ENCODE data around the gene HSD11B1L.

Gene HSD11B1L

GRCh38 chr19:5666921-5667610 lies 13.8 kb upstream of the HSD11B1L start:
- no peak for DNase-seq (ENCODE audit: low read depth in 2 of 2)

- DNase-seq (ENCODE audit: low read depth in 2 of 2): no peak
Measured at GRCh38 chr19:5667751-5668271, 13.0 kb upstream of the HSD11B1L start.

GRCh38 chr19:5669212-5669611 lies 11.6 kb upstream of the HSD11B1L start:
- no peak for DNase-seq (ENCODE audit: low read depth in 2 of 2)

GRCh38 chr19:5671600-5671999 lies 9.2 kb upstream of the HSD11B1L start:
- DNase-seq (ENCODE audit: low read depth in 2 of 2): no peak

- no peak for DNase-seq (ENCODE audit: low read depth in 2 of 2)
Measured at GRCh38 chr19:5672708-5673459, 7.9 kb upstream of the HSD11B1L start.

- DNase-seq (ENCODE audit: low read depth in 2 of 2): no peak
Measured at GRCh38 chr19:5673752-5674151, 7.1 kb upstream of the HSD11B1L start.

- no peak for DNase-seq (ENCODE audit: low read depth in 2 of 2)
Measured at GRCh38 chr19:5674714-5675113, 6.1 kb upstream of the HSD11B1L start.

GRCh38 chr19:5676105-5676771 lies 4.6 kb upstream of the HSD11B1L start:
- DNase-seq (ENCODE audit: low read depth in 2 of 2): no peak

GRCh38 chr19:5676772-5677105 lies 4.1 kb upstream of the HSD11B1L start:
- DNase-seq (ENCODE audit: low read depth in 2 of 2): no peak

GRCh38 chr19:5677136-5677535 lies 3.7 kb upstream of the HSD11B1L start:
- no peak for DNase-seq (ENCODE audit: low read depth in 2 of 2)

- DNase-seq (ENCODE audit: low read depth in 2 of 2): no peak
Measured at GRCh38 chr19:5677580-5677979, 3.2 kb upstream of the HSD11B1L start.

- DNase-seq (ENCODE audit: low read depth in 2 of 2): no peak
Measured at GRCh38 chr19:5678071-5678718, 2.6 kb upstream of the HSD11B1L start.

GRCh38 chr19:5679289-5680083 lies 1.3 kb upstream of the HSD11B1L start:
- DNase-seq (ENCODE audit: low read depth in 2 of 2): no peak

- no peak for DNase-seq (ENCODE audit: low read depth in 2 of 2)
Measured at GRCh38 chr19:5680084-5680436, 767 bp upstream of the HSD11B1L start.

- no peak for DNase-seq (ENCODE audit: low read depth in 2 of 2)
Measured at GRCh38 chr19:5681391-5682106, 722 bp downstream of the HSD11B1L start.

GRCh38 chr19:5682107-5682482 lies 1.3 kb downstream of the HSD11B1L start:
- DNase-seq (ENCODE audit: low read depth in 2 of 2): no peak

GRCh38 chr19:5683177-5683886 lies 2.5 kb downstream of the HSD11B1L start:
- no peak for DNase-seq (ENCODE audit: low read depth in 2 of 2)

GRCh38 chr19:5684694-5685430 lies 4.0 kb downstream of the HSD11B1L start:
- DNase-seq (ENCODE audit: low read depth in 2 of 2): no peak

GRCh38 chr19:5686326-5686646 lies 5.5 kb downstream of the HSD11B1L start:
- no peak for DNase-seq (ENCODE audit: low read depth in 2 of 2)

Measured in activated CD8-positive, alpha-beta memory T cell treated with anti-CD3 and anti-CD28 coated beads for 4 hours (primary cell).